Inferior parietal cortex (tissue), 1 donor: Measurements from ENCODE around the gene KYAT1.
A peak's percentile ranks its signal among the peaks of the same experiment; 100 is the strongest.

ENCODE experiments used
- DNase-seq: peaks from one replicate; pipeline ENCODE4 v3.0.0-alpha.2; 2016; ENCODE audit errors: extremely low spot score

Gene KYAT1

DNA sequence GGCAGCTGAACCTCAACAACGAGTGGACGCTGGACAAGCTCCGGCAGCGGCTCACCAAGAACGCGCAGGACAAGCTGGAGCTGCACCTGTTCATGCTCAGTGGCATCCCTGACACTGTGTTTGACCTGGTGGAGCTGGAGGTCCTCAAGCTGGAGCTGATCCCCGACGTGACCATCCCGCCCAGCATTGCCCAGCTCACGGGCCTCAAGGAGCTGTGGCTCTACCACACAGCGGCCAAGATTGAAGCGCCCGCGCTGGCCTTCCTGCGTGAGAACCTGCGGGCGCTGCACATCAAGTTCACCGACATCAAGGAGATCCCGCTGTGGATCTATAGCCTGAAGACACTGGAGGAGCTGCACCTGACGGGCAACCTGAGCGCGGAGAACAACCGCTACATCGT is 26.6 kb upstream of the KYAT1 start:
- no peak for DNase-seq

DNA sequence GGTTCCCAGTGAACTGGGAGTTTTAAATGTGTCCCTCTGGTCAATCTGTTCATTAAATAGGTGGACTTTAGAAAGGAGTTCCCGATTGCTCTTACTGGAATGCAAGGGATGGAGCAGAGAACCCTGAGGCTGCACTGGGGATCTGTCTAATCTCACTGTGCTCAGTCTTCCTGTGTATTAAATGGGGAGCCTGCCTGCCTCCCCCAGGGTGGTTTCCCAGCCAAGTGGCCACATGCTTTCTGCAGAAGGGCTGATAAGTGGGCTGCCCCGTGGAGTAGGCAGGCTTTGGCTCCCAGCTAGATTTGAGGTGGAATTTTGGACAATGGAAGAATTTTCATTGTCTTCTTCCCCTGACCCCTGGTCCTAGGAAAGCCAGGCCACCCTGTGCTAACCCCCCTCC is 25.0 kb upstream of the KYAT1 start:
- no peak for DNase-seq

DNA sequence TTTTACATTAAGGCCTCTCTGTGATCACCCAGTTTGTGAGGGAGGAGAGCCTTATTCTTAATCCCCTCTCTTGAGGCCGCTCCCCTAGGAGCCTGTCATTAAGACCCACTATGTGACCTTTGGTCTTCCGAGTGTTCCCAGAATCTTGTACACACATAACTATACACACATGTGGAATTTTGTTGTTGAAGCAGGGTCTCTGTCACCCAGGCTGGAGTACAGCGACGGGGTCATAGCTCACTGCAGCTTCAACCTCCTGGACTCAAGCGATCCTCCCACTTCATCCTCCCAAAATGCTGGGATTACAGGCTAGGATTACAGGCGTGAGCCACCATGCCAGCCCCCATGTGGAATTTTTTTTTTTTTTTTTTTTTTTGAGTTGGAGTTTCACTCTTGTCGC is 24.2 kb upstream of the KYAT1 start:
- DNase-seq: no peak

DNA sequence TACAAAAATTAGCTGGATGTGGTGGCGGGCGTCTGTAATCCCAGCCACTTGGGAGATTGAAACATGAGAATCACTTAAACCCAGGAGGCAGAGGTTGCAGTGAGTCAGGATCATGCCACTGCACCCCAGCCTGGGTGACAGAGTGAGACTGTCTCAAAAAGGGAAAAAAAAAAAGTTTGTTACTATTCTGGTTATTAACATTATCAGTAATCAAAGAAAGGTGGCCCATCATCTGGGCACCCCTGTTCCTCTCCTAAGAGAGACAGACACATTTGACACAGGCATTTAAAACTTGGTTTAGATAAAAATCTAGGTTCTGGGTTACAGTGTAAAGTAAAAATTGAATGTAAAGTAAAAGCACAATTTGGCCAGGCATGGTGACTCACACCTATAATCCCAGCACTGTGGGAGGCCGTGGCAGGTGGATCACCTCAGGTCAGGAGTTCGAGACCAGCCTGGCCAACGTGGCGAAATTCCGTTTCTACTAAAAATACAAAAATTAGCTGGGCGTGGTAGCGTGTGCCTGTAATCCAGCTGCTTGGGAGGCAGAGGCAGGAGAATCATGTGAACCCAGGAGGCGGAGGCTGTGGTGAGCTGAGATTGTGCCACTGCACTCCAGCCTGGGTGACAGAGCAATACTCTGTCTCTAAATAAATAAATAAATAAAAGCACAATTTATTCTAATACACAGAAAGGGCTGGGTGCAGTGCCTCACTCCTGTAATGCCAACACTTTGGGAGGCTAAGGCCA is 22.3 kb upstream of the KYAT1 start:
- no peak for DNase-seq

DNA sequence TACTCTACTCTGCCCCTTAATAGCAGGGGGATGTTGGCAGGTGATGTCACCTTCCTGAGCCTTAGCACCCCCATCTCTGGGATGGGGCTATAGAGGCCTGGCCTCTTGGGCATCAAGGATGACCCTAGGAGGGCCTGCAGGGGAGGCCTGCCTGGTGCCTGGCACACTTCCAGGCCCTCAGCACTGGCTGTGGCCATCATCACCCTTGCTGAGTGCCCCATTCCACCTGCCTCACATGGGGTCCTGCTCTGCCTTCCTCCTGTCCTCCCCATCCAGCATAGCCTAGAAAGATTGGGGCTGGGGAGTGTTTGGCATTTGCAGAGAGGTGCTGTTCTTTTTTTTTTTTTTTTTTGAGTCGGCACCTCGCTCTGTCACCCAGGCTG is 21.3 kb upstream of the KYAT1 start:
- DNase-seq: no peak

DNA sequence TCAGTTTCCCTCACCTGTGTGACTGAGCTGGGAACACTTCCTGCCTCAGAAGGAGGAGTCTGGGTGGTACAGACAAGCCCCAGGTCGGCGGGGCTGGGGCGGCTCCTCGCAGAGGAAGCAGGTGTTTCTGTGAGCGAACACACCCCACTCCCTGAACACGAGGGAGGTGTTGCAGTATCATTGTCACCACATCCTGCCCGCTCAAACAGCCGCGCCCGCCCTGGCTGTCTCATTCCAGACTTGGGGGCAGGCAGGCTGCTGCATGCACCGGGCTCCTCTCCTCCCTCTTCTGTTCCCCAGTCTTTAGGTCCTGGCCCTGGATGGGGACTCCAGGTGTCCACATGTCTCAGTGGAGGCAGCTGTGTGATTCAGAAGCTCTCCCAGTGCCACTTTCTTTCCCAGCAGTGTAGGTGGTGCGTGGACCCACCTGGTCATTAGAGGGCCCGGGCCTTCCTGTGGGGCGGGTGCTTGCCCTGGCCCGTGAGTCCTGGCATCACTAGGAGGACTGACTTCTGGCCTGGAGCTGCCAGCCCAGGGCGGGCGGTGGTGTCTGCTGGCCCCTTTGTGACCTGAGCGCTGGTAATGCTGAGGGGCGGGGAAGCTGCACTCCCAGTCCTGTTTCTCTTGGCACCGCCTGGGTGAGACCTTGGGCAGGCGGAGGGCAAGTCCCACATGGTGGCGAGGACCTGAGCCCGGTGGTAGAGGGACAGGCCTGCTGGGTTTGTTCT is 20.8 kb upstream of the KYAT1 start:
- DNase-seq: no peak

DNA sequence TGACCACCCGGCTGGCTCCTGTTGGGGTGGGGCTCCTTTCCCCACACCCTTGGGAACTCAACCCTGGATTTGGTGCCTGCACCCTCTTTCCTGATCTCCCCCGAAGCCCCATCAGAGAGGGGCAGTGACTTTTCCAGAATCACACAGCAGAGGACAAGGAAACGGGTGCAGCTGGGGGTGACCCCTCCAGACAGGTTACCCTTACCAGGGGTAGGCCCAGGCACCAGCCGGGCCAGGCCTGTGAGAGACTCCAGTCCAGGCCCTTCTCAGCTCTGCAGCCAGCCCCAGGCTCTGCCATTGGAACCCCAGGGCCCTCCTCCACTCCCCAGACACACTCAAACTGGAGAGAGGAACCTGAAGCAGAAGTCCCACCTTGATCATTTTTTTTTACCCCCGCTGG is 20.1 kb upstream of the KYAT1 start:
- DNase-seq: no peak

DNA sequence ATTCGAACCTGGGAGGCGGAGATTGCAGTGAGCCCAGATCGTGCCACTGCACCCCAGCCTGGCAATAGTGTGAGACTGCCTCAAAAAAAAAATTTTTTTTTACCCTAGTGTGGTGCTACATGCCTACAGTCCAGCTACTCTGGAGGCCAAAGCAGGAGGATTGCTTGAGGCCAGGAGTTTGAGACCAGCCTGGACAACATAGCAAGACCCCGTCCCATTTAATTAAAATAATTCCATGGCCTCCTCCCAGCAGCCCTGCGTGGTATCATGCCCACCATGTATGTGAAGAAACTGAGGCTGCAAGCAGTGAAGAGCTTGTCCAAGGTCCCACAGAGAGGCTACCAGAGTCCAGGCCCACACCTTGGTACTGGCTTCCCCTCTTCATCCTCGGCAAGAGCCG is 19.6 kb upstream of the KYAT1 start:
- no peak for DNase-seq

DNA sequence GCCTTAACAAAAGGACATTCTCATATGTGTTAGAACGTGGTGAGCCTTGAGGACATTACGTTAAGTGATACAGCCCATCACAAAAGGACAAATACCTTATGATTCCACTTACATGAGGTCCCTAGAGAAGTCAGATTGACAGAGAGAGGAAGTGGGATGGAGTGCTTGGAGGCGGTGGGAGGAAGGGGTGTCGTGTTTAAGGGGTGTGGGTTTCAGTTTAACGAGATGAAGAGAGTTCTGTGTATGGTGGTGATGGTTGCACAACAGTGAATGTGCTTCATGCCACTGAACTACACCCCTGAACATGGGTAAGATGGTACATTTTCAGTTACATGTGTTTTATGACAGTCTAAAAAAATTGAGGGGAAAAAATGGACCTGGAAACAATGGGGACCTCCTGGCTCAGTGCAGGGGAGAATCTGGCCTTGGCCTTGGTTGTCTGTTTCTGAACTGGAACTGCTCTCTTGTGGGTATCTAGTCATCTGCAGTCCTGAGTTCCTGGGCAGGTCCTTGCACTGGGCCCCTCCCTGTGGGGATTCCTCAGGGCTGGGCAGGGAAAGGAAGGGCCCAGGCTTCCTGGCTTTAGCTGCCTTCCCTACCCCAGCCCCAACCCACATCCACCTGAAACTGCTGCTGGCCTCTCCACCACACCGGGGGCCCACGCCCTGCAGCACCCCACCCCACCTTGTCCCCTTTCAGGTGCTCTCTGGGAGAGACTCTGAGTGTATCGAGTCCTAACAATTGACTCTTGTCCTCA is 18.0 kb upstream of the KYAT1 start:
- no peak for DNase-seq

DNA sequence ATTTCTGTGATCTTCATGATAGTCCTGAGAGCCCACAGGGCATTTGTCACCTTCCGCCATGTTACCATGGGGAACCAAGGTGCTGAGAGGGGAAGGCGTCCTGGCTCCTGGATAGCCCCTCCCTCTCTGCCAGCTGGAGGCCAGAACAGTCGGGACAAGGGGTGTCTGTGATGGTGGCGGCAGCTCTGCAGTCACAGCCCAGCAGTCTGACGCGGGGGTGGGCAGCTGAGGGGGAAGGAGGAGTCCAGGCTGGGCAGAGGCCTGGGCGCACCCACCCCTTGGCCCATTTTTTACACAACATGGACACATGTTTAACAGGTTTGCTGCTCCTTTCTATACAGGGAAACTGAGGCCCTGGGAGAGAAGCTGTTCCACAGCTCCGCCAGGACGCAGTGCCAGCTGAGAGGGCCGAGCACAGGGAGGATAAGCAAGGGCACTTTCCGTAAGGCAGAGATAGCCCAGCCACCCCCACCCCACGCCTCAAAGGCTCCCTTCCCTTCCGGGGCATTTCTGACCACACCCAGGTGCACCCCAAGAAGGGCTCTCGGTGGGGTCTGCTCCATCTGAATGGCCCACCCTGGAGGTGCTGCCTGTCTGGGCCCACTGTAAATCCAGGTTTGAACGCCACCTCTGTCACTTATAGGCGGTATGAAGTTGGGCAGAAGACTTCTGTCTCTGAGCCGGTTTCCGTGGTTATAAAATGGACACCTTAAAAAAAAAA is 17.3 kb upstream of the KYAT1 start:
- DNase-seq: no peak

DNA sequence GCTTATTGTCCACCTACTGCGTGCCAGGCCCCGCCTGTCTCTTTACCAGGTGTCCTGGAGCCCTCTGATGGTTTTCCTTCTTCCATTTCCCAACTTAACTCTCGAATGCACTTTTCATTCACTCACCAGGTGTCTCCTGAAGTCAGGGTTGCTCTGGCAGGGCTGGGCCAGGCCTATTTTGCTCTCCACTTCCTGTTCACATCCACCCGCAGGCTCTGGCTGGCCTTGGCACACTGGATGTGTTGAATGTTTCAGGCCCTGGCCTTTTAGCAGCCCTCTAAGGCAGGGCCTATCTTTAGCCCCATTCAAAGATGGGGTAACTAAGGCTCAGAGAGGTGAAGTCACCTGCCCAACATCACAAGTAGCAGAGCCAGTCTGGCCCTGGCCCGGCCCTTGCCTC is 16.6 kb upstream of the KYAT1 start:
- no peak for DNase-seq

DNA sequence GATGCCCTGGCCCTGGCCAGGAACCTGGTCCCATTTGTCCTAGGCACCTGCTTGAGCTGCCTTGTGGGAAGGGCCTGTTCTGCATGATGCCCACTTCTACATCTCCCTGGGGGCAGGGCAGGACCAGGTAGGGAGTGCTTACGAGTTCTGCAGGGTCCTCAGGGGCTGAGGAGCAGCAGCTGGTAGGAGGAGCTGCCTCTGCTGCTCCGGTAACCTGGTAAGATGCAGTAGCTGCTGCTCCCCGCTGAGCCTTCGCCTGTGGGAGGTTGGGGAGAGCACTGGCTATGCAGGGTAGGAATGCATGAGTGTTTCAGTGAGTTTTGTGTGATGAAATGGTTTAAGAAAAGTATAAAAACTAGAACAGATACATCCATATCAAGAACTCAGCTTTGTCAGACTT is 13.8 kb upstream of the KYAT1 start:
- no peak for DNase-seq

DNA sequence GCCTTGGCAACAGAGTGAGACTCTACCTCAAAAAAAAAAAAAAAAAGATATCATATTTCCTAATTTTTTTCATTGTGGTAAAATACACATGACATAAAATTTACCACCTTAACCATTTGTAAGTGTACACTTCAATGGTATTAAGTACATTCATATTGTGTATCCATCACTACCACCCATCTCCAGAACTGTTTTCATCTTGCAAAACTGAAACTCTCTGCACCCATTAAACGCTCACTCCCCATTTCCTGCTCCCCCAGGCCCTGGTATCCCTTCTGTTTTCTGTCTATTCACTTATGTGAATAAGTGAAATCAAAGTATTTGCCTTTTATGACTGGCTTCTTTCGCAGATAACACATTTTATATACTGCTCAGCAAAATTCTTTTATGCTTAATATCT is 13.0 kb upstream of the KYAT1 start:
- DNase-seq: no peak

DNA sequence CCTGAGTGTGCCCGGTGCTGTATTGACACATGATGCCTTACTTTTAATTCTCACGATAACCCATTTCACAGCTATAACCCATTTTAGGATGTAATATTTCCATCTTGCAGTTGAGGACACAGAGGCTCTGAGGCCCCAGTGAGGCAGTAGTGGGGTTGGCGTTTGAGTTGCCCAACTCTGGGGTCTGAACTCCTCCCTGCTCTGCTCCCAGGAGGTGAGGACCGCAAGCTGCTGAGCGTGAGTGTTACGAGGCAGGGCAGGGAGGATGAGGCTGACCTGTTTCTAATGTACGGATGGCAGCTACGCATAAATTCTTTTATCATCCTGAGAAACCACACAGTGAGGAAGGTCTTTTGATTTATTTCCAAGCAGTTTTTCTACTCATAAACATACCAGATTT is 11.6 kb upstream of the KYAT1 start:
- no peak for DNase-seq

DNA sequence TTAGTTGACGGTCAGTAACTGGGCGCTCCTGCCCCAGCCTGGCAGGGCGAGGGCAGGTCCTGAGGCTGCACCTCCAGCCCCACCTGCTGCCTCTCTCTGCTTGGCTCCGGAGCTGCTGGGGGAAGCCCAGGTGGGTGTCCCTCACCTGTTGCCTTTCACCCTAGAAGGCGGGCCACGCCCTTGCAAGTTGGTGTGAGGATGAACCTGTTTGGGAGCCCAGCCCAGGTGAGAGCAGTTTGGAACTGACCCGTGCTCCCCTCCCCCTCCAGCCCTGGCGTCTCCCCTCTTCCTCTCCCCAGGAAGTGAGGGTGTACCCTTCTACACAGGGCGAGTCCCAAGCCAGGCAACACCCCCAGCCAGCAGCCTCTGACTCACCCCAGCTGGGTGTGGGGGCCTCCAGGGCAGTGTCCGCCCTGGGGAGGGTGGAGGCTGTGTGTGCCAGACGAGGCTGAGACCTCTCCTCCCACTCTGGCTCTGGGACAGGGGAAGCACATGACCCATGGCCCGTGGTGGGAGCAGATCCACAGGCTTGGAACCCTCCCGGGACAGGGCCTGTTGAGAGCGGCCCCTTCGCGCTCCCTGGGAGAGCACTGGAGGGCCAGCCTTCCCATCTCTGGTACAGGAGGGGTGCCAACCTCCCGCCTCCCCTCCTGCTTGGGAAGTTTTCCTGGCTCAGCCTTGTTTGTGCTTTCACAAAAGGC is 10.6 kb upstream of the KYAT1 start:
- DNase-seq: peak; percentile 87

DNA sequence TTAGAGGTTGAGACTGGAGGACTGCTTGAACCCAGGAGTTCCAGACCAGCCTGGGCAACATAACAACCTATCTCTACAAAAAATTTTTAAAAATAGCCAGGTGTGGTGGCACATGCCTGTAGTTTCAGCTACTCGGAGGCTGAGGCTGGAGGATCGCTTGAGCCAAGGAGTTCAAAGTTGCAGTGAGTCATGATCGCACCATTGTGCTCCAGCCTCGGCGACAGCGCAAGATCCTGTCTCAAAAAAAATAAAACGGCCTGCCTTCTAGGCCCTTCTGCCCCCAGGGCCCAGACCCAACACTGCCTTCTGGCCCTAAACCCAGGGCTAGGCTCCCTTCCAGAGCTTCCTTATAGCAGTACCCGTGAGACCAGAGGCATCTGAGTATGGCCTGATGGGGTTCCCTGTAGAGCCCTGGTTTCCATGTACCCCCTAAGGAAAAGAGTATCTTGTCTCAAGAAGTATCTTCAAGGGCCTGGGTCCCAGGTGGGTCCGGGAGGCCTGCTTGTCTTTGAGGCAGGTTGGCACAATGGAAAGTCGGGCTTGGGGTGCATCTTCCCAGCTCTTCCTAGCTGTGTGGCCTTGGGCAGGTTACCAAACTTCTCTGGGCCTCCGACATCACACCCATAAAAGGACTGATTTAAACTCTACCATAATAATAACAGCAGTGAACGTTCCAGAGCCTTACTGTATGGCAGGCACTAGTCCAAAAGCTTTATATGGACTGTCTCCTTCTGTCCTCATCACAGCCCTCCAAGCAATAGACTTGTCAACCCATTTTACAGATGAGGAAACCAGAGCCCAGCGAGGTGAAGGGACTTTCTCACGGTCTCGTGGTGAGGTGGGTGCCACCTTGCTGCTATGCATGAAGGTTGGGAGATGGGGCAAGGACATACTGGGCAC is 9.8 kb upstream of the KYAT1 start:
- no peak for DNase-seq

DNA sequence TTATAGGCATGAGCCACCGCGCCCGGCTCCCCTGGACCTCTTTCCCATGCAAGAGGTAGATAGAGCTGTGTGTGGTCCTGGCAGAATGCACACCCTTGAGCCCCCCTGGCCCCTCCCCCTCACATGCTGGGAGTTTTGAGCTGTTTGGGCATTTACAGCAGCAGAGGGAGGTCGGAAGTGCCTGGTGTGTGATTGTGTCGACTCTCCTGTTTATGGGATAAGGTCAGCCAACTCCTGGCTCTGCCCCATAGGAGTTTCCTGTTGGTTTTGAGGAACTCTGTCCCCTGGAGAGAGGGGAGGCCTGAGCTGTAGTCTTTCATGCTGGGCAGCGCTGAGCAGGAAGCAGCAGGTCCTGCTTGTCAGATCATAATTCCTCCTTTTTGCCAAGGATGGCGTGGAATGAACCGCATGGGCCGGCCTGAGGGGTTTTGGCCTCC is 6.2 kb upstream of the KYAT1 start:
- DNase-seq: no peak

DNA sequence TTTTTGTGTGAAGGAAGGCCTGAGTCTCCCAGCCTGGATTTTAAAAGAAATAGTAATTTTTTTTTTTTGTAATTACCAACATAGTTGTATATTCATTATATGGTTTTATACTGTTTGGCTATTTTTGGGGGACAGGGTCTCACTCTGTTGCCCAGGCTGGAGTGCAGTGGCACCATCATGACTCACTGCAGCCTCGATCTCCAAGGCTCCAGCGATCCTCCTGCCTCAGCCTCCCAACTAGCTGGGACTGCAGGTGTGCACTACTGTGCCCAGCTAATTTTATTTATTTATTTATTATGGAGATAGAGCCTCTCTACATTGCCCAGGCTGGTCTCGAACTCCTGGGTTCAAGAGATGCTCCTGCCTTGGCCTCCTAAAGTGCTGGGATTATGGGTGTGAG is 5.3 kb upstream of the KYAT1 start:
- no peak for DNase-seq

DNA sequence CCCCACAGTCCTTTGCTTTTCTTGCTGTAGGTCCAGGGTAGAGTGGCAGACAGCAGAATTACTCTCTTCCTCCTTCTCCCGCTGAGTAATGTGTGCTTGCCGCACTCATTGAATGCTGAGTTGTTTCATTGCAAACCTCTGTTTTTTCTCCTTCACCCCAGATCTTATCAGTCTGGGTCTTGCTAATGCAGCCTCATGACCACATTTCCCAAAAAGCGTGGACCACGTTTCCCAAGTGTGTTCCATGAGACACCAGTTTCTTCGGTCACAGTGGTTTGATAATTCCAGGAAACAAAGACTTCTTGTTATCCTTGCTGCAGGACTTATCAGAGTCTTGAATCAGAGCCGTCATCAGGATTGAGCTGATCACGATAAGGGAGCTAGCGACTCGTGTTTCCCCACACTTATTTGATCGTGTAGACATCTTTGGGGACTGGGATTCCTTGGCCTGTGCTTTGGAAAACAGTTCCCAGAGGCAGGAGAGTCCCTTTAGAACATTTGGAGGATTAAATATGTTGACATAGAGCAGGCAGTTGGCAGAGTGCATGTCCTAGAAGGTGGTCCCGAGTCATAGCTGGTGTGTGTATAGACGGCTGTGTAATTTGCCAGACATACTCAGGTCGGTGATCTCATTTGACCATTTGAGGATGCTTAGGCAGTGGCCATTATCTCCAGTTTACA is 4.6 kb upstream of the KYAT1 start:
- no peak for DNase-seq

DNA sequence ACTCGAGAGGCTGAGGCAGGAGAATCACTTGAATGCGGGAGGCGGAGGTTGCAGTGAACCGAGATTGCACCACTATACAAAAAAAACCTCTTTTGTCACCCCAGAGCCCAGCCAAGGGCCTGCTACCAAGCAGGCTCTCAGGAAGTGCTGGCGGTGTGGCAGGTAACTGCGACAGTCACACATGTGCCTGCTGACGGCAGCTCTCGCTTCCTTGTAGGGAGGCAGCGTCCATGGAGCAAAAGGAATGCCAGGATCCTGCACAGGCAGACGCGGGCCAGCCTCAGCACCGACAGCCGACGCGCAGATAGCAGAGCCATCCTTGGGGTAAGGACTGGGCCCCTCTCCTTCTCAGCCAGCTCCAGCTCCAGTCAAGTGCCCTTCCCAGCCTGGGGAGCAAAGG is 4.0 kb upstream of the KYAT1 start:
- no peak for DNase-seq
